ENCODE measurements around the gene RBM48.

DNA sequence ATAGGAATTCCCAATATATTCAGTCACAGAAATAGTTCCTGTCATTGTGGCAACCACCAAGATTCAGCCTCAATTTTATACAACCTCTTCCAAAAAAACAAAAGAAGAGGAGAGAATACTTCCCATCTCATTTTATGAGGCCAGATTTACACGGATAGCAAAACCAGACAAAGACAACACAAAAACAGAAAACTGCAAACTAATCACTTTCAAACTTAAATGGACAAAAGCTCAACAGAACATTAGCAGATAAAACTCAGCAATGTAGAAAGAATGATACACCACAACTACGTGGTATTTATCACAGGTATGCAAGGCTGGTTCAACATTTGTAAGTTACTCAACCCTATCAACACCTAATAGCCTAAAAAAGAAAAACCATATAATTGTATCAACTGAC lies 22.2 kb upstream of the RBM48 start:
- TF ChIP-seq, protein P1, sequence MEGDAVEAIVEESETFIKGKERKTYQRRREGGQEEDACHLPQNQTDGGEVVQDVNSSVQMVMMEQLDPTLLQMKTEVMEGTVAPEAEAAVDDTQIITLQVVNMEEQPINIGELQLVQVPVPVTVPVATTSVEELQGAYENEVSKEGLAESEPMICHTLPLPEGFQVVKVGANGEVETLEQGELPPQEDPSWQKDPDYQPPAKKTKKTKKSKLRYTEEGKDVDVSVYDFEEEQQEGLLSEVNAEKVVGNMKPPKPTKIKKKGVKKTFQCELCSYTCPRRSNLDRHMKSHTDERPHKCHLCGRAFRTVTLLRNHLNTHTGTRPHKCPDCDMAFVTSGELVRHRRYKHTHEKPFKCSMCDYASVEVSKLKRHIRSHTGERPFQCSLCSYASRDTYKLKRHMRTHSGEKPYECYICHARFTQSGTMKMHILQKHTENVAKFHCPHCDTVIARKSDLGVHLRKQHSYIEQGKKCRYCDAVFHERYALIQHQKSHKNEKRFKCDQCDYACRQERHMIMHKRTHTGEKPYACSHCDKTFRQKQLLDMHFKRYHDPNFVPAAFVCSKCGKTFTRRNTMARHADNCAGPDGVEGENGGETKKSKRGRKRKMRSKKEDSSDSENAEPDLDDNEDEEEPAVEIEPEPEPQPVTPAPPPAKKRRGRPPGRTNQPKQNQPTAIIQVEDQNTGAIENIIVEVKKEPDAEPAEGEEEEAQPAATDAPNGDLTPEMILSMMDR (IDR thresholded peaks at IDR 0.05; ENCODE audit: low read depth, low read length) = no peak
- TF ChIP-seq MYC (IDR thresholded peaks at IDR 0.05; ENCODE audit: low read depth, low read length) (no peak), POLR2A (IDR thresholded peaks at IDR 0.05; ENCODE audit: extremely low read depth, insufficient read length) (no peak)

All from NB4 (cell line).